Rectal smooth muscle tissue (tissue), 1 donor: ENCODE data around the gene PLA2G2D.
A peak's percentile ranks its signal among the peaks of the same experiment; 100 is the strongest.

Experiments
- H3K27ac ChIP-seq: one replicate; pipeline ENCODE4 v1.7.0; 2013; ENCODE audit warnings: low read depth, low read length, inconsistent platforms
- H3K27me3 ChIP-seq: one replicate; pipeline ENCODE4 v1.7.0; 2013; ENCODE audit warnings: low read length; ENCODE audit not compliant: control insufficient read depth, insufficient read depth
- H3K36me3 ChIP-seq: one replicate; pipeline ENCODE4 v1.7.0; 2013; ENCODE audit warnings: low read length; ENCODE audit not compliant: control insufficient read depth, insufficient read depth
- H3K4me1 ChIP-seq: one replicate; pipeline ENCODE4 v1.7.0; 2013; ENCODE audit warnings: low read length; ENCODE audit not compliant: control insufficient read depth, insufficient read depth
- H3K4me3 ChIP-seq: one replicate; pipeline ENCODE4 v1.7.0; 2013; ENCODE audit warnings: low read length
- H3K9ac ChIP-seq: one replicate; pipeline ENCODE4 v1.7.0; 2013; ENCODE audit warnings: low read length

PLA2G2D gene

GRCh38 chr1:20074725-20075171 lies 44.6 kb downstream of the PLA2G2D start:
- H3K27ac ChIP-seq: no peak overlapping the region
- H3K9ac ChIP-seq: no peak overlapping the region
- peaks cover 6% of the 10 kb centered on the region for H3K4me1 ChIP-seq
- no peaks in the 10 kb centered on the region for H3K36me3 ChIP-seq
- H3K27me3 ChIP-seq: no peaks in the 10 kb centered on the region
- no peak overlapping the region for H3K4me3 ChIP-seq

DNA sequence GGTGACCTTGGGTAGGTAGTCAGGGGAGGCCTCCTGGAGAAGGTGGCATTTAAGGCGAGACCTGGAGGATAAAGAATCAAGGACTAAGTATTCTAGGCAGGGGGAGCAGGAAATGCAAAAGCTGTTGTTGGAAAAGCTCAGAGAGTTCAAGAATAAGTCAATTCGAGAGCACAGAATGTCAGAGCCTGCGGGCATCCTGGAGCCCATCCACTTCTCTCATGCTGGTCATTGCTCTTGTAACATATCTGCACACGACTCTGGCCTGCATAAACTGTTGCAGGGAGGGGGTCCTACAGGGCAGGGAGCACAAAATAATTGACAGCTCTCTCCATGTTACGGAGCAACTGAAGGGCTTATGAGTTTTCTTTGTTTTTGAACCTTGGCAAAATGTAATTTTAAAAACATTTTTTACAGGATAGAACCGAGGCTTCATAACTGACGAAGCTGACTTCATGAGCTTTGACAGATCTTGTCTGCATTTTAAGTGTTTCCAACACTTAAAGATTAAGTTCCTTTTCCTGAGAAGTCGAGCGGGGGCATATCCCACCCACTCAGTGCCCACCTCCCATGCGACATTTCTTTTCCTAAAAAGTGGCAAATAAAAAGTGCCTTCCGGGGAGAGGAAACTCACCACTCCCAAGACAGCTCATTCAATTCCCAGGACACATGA lies 45.1 kb downstream of the PLA2G2D start:
- no peak overlapping the region for H3K27ac ChIP-seq
- peaks cover 10% of the 10 kb centered on the region for H3K4me1 ChIP-seq
- H3K9ac ChIP-seq: no peak overlapping the region
- H3K4me3 ChIP-seq: no peak overlapping the region
- H3K27me3 ChIP-seq: no peaks in the 10 kb centered on the region
- no peaks in the 10 kb centered on the region for H3K36me3 ChIP-seq

GRCh38 chr1:20073256-20073655 lies 46.1 kb downstream of the PLA2G2D start:
- Histone ChIP-seq H3K27me3 (no peaks in the 10 kb centered on the region), H3K4me1 (peaks cover 14% of the 10 kb centered on the region), H3K36me3 (no peaks in the 10 kb centered on the region), H3K27ac (no peak overlapping the region), H3K4me3 (no peak overlapping the region), H3K9ac (no peak overlapping the region)

GRCh38 chr1:20072771-20073170 lies 46.6 kb downstream of the PLA2G2D start:
- H3K4me1 ChIP-seq: peaks cover 14% of the 10 kb centered on the region
- no peak overlapping the region for H3K27ac ChIP-seq

DNA sequence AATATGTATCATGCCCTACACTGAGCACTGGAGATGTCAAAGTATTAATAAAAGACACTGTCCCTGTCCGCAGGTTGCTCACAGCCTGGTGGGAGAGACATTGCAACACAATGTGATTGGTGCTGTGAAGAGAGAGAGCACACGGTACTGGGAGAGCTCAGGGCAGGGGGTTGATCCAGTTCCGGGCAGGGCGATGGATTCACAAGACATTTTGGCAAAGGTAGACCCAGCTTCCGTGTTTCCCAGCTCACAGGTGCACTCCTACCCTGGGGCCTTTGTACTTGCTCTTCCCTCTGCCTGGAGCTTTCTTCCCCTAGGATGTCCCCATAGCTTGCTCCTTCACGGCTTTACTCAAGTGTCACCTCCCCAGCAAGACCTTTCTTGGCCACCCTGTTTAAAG lies 47.9 kb downstream of the PLA2G2D start:
- H3K9ac ChIP-seq: no peak overlapping the region
- peak overlapping the region; percentile 93 for H3K27ac ChIP-seq
- no peaks in the 10 kb centered on the region for H3K36me3 ChIP-seq
- no peaks in the 10 kb centered on the region for H3K27me3 ChIP-seq
- peaks cover 14% of the 10 kb centered on the region for H3K4me1 ChIP-seq
- H3K4me3 ChIP-seq: peak overlapping the region; percentile 61

More at GRCh38 chr1:20072771-20073170, 46.6 kb downstream of the PLA2G2D start:
- Histone ChIP-seq H3K4me3 (no peak overlapping the region), H3K27me3 (no peaks in the 10 kb centered on the region), H3K9ac (no peak overlapping the region), H3K36me3 (no peaks in the 10 kb centered on the region)

DNA sequence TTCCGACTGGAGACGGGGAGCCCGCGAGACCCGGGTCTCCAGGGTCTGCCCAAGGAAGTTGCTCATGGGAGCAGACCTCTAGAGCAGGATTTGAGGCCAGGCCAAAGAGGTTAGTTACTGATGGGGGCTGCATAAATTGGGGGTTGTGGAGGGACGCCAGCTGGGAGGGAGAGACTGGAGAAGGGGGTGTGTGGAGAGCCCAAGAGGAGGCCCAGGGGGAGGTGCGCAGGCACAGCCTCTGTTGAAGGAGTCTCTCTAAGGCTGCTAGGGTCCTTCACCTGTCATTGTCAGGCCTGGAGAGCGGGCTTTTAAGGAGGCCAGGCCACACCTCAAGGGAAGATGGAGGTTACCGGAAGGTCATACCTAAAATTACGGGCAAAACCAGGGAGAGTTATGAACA lies 49.0 kb downstream of the PLA2G2D start:
- Histone ChIP-seq H3K27ac (peak overlapping the region; percentile 93), H3K36me3 (no peaks in the 10 kb centered on the region), H3K4me3 (peak overlapping the region; percentile 61), H3K4me1 (peaks cover 14% of the 10 kb centered on the region), H3K9ac (no peak overlapping the region), H3K27me3 (no peaks in the 10 kb centered on the region)

DNA sequence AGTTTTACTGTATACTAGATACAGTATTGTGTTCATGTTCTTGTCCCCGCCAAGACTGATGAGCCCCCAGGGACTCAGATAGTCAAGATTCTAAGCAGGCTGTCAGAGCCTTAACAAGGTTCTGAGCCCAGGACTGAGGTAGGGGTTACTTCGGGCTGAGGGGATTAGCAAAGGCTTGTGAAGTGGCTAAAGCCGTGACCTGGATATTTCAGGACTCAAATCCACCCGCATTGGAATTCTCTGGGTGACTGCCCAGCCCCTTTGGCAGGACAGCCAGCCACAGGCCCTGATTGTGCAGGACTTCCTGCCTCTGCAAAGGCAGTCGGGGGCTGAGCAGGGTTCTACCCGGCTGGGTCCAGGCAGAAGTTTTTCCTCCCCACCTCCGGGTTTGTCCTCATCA lies 49.5 kb downstream of the PLA2G2D start, which contains the start of gene PLA2G5:
PLA2G5 (plus strand) TSS at position 321 of the 400 bp plus-strand sequence. CDS start 14,637 bp downstream, outside the sequence.
- H3K27ac ChIP-seq: peak within 1 kb of the TSS; percentile 93
- peak within 1 kb of the TSS; percentile 61 for H3K4me3 ChIP-seq
- H3K36me3 ChIP-seq: no peaks in the 10 kb centered on the region
- H3K4me1 ChIP-seq: peaks cover 14% of the 10 kb centered on the region
- no peak within 1 kb of the TSS for H3K9ac ChIP-seq
- no peaks in the 10 kb centered on the region for H3K27me3 ChIP-seq

DNA sequence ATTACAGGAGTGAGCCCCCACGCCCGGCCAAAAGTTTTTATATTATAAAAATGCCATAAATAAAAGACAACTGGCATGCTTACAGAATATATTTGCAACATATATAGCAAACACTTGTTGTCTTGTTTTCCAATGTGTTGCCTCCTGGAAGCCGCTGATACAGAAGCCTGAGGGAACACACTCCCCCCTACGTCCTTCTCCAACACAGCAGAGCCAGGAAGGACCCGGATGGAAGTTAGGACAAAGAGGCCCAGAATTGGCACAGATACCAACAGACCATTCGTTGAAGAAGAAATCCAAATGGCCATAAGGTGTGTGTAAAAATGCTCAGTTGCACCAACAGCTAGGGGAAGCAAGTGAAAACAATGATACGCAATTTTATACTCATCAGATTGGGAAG lies 50.6 kb downstream of the PLA2G2D start:
- Histone ChIP-seq H3K9ac (no peak overlapping the region), H3K36me3 (no peaks in the 10 kb centered on the region), H3K4me3 (no peak overlapping the region), H3K27me3 (no peaks in the 10 kb centered on the region), H3K27ac (no peak overlapping the region), H3K4me1 (peaks cover 14% of the 10 kb centered on the region)

DNA sequence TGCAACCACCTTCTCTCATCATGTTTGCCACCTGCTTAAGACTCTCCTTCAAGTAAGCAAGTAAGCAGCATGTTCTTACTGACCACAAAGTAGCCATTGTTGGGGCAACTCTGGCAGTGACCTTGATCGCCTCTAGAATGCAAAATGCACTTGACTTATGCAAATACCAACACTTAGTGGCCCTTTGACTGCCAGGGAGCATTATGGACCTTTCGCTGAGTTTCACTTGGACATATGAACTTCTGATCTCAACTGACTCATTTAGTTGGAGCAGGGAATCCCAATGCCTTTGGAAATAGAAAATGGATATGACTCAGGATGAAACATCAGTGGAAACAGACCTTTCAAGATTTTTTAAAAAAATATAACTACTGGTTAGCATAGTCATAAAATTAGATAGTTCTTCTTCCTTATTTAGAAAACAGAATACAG lies 55.5 kb downstream of the PLA2G2D start:
- H3K27ac ChIP-seq: no peak overlapping the region
- H3K27me3 ChIP-seq: no peaks in the 10 kb centered on the region
- H3K4me1 ChIP-seq: peaks cover under 1% of the 10 kb centered on the region
- no peak overlapping the region for H3K9ac ChIP-seq
- no peak overlapping the region for H3K4me3 ChIP-seq
- H3K36me3 ChIP-seq: no peaks in the 10 kb centered on the region
